HEK293 (cell line): ENCODE measurements around the gene FAM98C.
A peak's percentile ranks its signal among the peaks of the same experiment; 100 is the strongest.

Experiments
- CTCF ChIA-PET: fragments of 350-600 bp; formaldehyde crosslinking; extraction: SDS; loops from one replicate; lab custom pipeline; 2021; ENCODE audit warnings: antibody characterized with exemption; lab: Yijun Ruan, JAX
- POLR2A ChIA-PET: fragments of 300-600 bp; formaldehyde crosslinking; extraction: SDS; loops from one replicate; lab custom pipeline; 2020; ENCODE audit warnings: antibody characterized with exemption, inconsistent platforms; lab: Yijun Ruan, JAX
- H3K27ac ChIP-seq: fragments of 200-500 bp; sonication (Bioruptor generic); 2 replicates; pipeline ENCODE4 v1.5.1; 2014; ENCODE audit warnings: low read depth, low read length, control low read depth, inconsistent platforms; ENCODE audit errors: extremely low read depth
- H3K36me3 ChIP-seq, 2 experiments: fragments of 200-500 bp in 1 of 2; sonication (Bioruptor generic) in 1 of 2; 1 replicate in 1 of 2; 2 replicates in 1 of 2; pipeline ENCODE4 v1.5.1; 2014 to 2017; ENCODE audit warnings: inconsistent platforms in 2 of 2, low read length in 2 of 2; ENCODE audit not compliant: control insufficient read depth in 2 of 2, insufficient read depth in 1 of 2
- H3K4me1 ChIP-seq: fragments of 200-500 bp; sonication (Bioruptor generic); 2 replicates; pipeline ENCODE4 v1.5.1; 2014; ENCODE audit warnings: mild to moderate bottlenecking, low read length, inconsistent platforms; ENCODE audit not compliant: control insufficient read depth, insufficient read depth
- H3K4me3 ChIP-seq: 2 replicates; pipeline ENCODE4 v1.5.1; 2011; ENCODE audit warnings: low read depth, mild to moderate bottlenecking, control low read depth, low read length, moderate library complexity
- H3K9me3 ChIP-seq: fragments of 200-500 bp; sonication (Bioruptor generic); 2 replicates; pipeline ENCODE4 v1.5.1; 2014; ENCODE audit warnings: low read depth, low read length, inconsistent platforms; ENCODE audit not compliant: control insufficient read depth, insufficient read depth
- ATF2 ChIP-seq: fragments of 450-650 bp; formaldehyde crosslinking; IDR thresholded peaks from 2 replicates; pipeline ENCODE4 v1.5.1; 2016; ENCODE audit warnings: missing biosample characterization, missing genetic modification characterization, low read depth
- BCL11B ChIP-seq: fragments of 450-650 bp; formaldehyde crosslinking; IDR thresholded peaks from 2 replicates; pipeline ENCODE4 v1.5.1; 2016; ENCODE audit warnings: low read depth, missing biosample characterization, missing genetic modification characterization
- EGR2 ChIP-seq: fragments of 450-650 bp; formaldehyde crosslinking; IDR thresholded peaks from 2 replicates; pipeline ENCODE4 v1.5.1; 2016; ENCODE audit warnings: low read depth, missing biosample characterization, missing genetic modification characterization
- KLF10 ChIP-seq: fragments of 450-650 bp; IDR thresholded peaks from 2 replicates; pipeline ENCODE4 v1.5.1; 2018; ENCODE audit warnings: missing biosample characterization, mild to moderate bottlenecking, missing genetic modification characterization
- KLF16 ChIP-seq: fragments of 450-650 bp; formaldehyde crosslinking; IDR thresholded peaks from 2 replicates; pipeline ENCODE4 v1.5.1; 2017; ENCODE audit warnings: missing biosample characterization, missing genetic modification characterization
- KLF9 ChIP-seq: fragments of 450-650 bp; formaldehyde crosslinking; IDR thresholded peaks from 2 replicates; pipeline ENCODE4 v1.5.1; 2016; ENCODE audit warnings: missing biosample characterization, missing genetic modification characterization, low read depth
- RBAK ChIP-seq: fragments of 450-650 bp; formaldehyde crosslinking; IDR thresholded peaks from 2 replicates; pipeline ENCODE4 v1.5.1; 2016; ENCODE audit warnings: missing biosample characterization, missing genetic modification characterization
- TSHZ1 ChIP-seq: fragments of 450-650 bp; formaldehyde crosslinking; IDR thresholded peaks from 2 replicates; pipeline ENCODE4 v1.5.1; 2016; ENCODE audit warnings: missing biosample characterization, missing genetic modification characterization, borderline replicate concordance
- ZBTB20 ChIP-seq: fragments of 450-650 bp; formaldehyde crosslinking; IDR thresholded peaks from 2 replicates; pipeline ENCODE4 v1.5.1; 2016; ENCODE audit warnings: missing biosample characterization, missing genetic modification characterization
- ZBTB48 ChIP-seq: fragments of 450-650 bp; formaldehyde crosslinking; IDR thresholded peaks from 2 replicates; pipeline ENCODE4 v1.5.1; 2016; ENCODE audit warnings: missing biosample characterization, missing genetic modification characterization
- ZFP3 ChIP-seq: fragments of 450-650 bp; formaldehyde crosslinking; IDR thresholded peaks from 2 replicates; pipeline ENCODE4 v1.5.1; 2016; ENCODE audit warnings: low read depth, missing biosample characterization, missing genetic modification characterization
- ZIC2 ChIP-seq: fragments of 450-650 bp; formaldehyde crosslinking; IDR thresholded peaks from 2 replicates; pipeline ENCODE4 v1.5.1; 2016; ENCODE audit warnings: missing biosample characterization, missing genetic modification characterization
- ZNF132 ChIP-seq: fragments of 450-650 bp; formaldehyde crosslinking; IDR thresholded peaks from 2 replicates; pipeline ENCODE4 v1.5.1; 2017; ENCODE audit warnings: missing biosample characterization, missing genetic modification characterization, borderline replicate concordance
- ZNF133 ChIP-seq: fragments of 450-650 bp; formaldehyde crosslinking; IDR thresholded peaks from 2 replicates; pipeline ENCODE4 v1.5.1; 2016; ENCODE audit warnings: missing biosample characterization, missing genetic modification characterization
- ZNF138 ChIP-seq: fragments of 450-650 bp; formaldehyde crosslinking; IDR thresholded peaks from 2 replicates; pipeline ENCODE4 v1.5.1; 2016; ENCODE audit warnings: missing biosample characterization, missing genetic modification characterization, borderline replicate concordance
- ZNF157 ChIP-seq: fragments of 450-650 bp; formaldehyde crosslinking; IDR thresholded peaks from 2 replicates; pipeline ENCODE4 v1.5.1; 2016; ENCODE audit warnings: missing biosample characterization, missing genetic modification characterization
- ZNF18 ChIP-seq: fragments of 450-650 bp; formaldehyde crosslinking; IDR thresholded peaks from 2 replicates; pipeline ENCODE4 v1.5.1; 2016; ENCODE audit warnings: missing biosample characterization, missing genetic modification characterization
- ZNF221 ChIP-seq: fragments of 450-650 bp; formaldehyde crosslinking; IDR thresholded peaks from 2 replicates; pipeline ENCODE4 v1.5.1; 2017; ENCODE audit warnings: missing biosample characterization, missing genetic modification characterization, borderline replicate concordance
- ZNF473 ChIP-seq: fragments of 450-650 bp; formaldehyde crosslinking; IDR thresholded peaks from 2 replicates; pipeline ENCODE4 v1.5.1; 2017; ENCODE audit warnings: missing biosample characterization, missing genetic modification characterization
- ZNF548 ChIP-seq: fragments of 450-650 bp; formaldehyde crosslinking; IDR thresholded peaks from 2 replicates; pipeline ENCODE4 v1.5.1; 2016; ENCODE audit warnings: missing biosample characterization, missing genetic modification characterization
- ZNF571 ChIP-seq: fragments of 450-650 bp; formaldehyde crosslinking; IDR thresholded peaks from 2 replicates; pipeline ENCODE4 v1.5.0; 2017; ENCODE audit warnings: missing biosample characterization, missing genetic modification characterization
- ZNF600 ChIP-seq: fragments of 450-650 bp; formaldehyde crosslinking; IDR thresholded peaks from 2 replicates; pipeline ENCODE4 v1.5.1; 2016; ENCODE audit warnings: missing biosample characterization, missing genetic modification characterization
- ZNF629 ChIP-seq: fragments of 450-650 bp; formaldehyde crosslinking; IDR thresholded peaks from 2 replicates; pipeline ENCODE4 v1.5.1; 2017; ENCODE audit warnings: missing biosample characterization, missing genetic modification characterization
- ZNF670 ChIP-seq: fragments of 450-650 bp; formaldehyde crosslinking; IDR thresholded peaks from 2 replicates; pipeline ENCODE4 v1.5.1; 2016; ENCODE audit warnings: missing biosample characterization, missing genetic modification characterization, low read depth
- ZNF677 ChIP-seq: fragments of 450-650 bp; IDR thresholded peaks from 2 replicates; pipeline ENCODE4 v1.5.0; 2018; ENCODE audit warnings: missing biosample characterization, mild to moderate bottlenecking, missing genetic modification characterization, moderate library complexity
- ZNF701 ChIP-seq: fragments of 450-650 bp; formaldehyde crosslinking; IDR thresholded peaks from 2 replicates; pipeline ENCODE4 v1.5.1; 2016; ENCODE audit warnings: missing biosample characterization, missing genetic modification characterization
- ZNF707 ChIP-seq: fragments of 450-650 bp; formaldehyde crosslinking; IDR thresholded peaks from 2 replicates; pipeline ENCODE4 v1.5.1; 2016; ENCODE audit warnings: missing biosample characterization, missing genetic modification characterization
- ZNF76 ChIP-seq: fragments of 450-650 bp; formaldehyde crosslinking; IDR thresholded peaks from 2 replicates; pipeline ENCODE4; 2016; ENCODE audit warnings: low read depth, missing biosample characterization, missing genetic modification characterization, borderline replicate concordance
- ZNF776 ChIP-seq: fragments of 450-650 bp; formaldehyde crosslinking; IDR thresholded peaks from 2 replicates; pipeline ENCODE4 v1.5.0; 2017; ENCODE audit warnings: missing biosample characterization, missing genetic modification characterization, borderline replicate concordance
- ZNF792 ChIP-seq: fragments of 450-650 bp; formaldehyde crosslinking; IDR thresholded peaks from 2 replicates; pipeline ENCODE4 v1.5.1; 2016; ENCODE audit warnings: missing biosample characterization, missing genetic modification characterization
- ZXDB ChIP-seq: fragments of 450-650 bp; formaldehyde crosslinking; IDR thresholded peaks from 2 replicates; pipeline ENCODE4 v1.5.1; 2016; ENCODE audit warnings: missing biosample characterization, missing genetic modification characterization

FAM98C gene

DNA sequence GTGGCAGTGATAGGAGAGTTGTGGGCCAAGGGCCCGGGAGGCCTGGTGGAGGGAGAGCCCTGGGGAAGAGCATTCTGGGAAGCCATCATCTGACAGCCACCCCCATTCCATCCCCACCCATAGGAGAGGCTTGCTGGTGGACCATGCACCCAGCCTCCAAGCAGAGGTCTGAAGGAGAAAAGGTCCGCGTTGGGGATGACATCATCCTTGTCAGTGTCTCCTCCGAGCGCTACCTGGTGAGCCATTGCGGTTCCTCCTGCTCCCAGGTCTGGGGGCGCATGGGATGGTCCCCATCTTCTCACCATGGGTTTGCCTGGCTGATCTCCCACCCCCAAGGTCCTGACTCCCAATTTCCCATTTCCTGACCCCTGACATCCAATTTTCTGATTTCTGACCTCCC, 41.1 kb downstream of the FAM98C start (continued):
- TF ChIP-seq TSHZ1 (tag by site-specific recombination) (no peak), ZNF473 (tag by site-specific recombination) (no peak), ZNF133 (tag by site-specific recombination) (no peak), ZNF548 (tag by site-specific recombination) (no peak), ZNF677 (tag by site-specific recombination) (no peak), BCL11B (0 out of 2 replicates have a peak, but pooled peaks have one; percentile 14), KLF10 (tag by site-specific recombination) (no peak), ATF2 (tag by site-specific recombination) (peak; percentile 71), ZNF76 (0 out of 2 replicates have a peak, but pooled peaks have one; percentile 32), ZNF132 (tag by site-specific recombination) (no peak), RBAK (tag by site-specific recombination) (no peak), ZFP3 (tag by site-specific recombination) (no peak), ZNF776 (tag by site-specific recombination) (no peak), ZNF157 (no peak), ZNF221 (tag by site-specific recombination) (no peak)

- no peak for TF ChIP-seq ZNF701 (tag by site-specific recombination)
- no peak for TF ChIP-seq ZNF670 (tag by site-specific recombination)
- TF ChIP-seq ZNF18 (tag by site-specific recombination), result no peak
- no peak for TF ChIP-seq KLF16
- TF ChIP-seq ZBTB20, result 0 out of 2 replicates have a peak, but pooled peaks have one; percentile 25
- TF ChIP-seq ZXDB (tag by site-specific recombination), result no peak
- 0 out of 2 replicates have a peak, but pooled peaks have one; percentile 57 for TF ChIP-seq ZNF571 (tag by site-specific recombination)
- no peak for TF ChIP-seq EGR2 (tag by site-specific recombination)
- no peak for TF ChIP-seq KLF9 (tag by site-specific recombination)
- no peak for TF ChIP-seq ZNF600
- no peak for TF ChIP-seq ZNF138 (tag by site-specific recombination)
- TF ChIP-seq ZIC2 (tag by site-specific recombination), result no peak
- no peak for TF ChIP-seq ZNF629
- 0 out of 2 replicates have a peak, but pooled peaks have one; percentile 18 for TF ChIP-seq ZBTB48
- no peak for TF ChIP-seq ZNF792 (tag by site-specific recombination)
- no peak for TF ChIP-seq ZNF707 (tag by site-specific recombination)
- POLR2A ChIA-PET, result no interaction called here
- no peaks in the 10 kb centered on the region for H3K4me1 ChIP-seq
- no peaks in the 10 kb centered on the region for H3K9me3 ChIP-seq
- H3K27ac ChIP-seq, result no peak overlapping the region
- H3K4me3 ChIP-seq, result no peak overlapping the region
- CTCF ChIA-PET, result interaction anchor here (0.6 to 0.7 kb wide), 2 partner anchors 70 to 156 kb away, joined by 3 to 4 read pairs; no protein-coding TSS in a partner anchor
- H3K36me3 ChIP-seq, result no peaks in the 10 kb centered on the region
Measured at GRCh38 chr19:38445362-38445761, 42.5 kb downstream of the FAM98C start.
